Endothelial cell (in vitro differentiated cells): ENCODE data around the gene FHOD3. TPM values are rescaled to one million over a fixed set of nuclear protein-coding genes. Genes with fewer than 3 reads are reported as not detected.

Source experiments
- DNase-seq: peaks from one replicate; pipeline ENCODE4 v3.0.0; 2021; ENCODE audit warnings: low spot score
- H3K27ac Mint-ChIP-seq: one replicate; pipeline ENCODE4 v1.8.0; 2021; ENCODE audit warnings: mixed read lengths, inconsistent platforms; ENCODE audit not compliant: unreplicated experiment
- H3K27me3 Mint-ChIP-seq: one replicate; pipeline ENCODE4 v1.8.0; 2021; ENCODE audit warnings: mild to moderate bottlenecking, moderate library complexity, mixed read lengths, inconsistent platforms; ENCODE audit not compliant: unreplicated experiment
- H3K36me3 Mint-ChIP-seq: one replicate; pipeline ENCODE4 v1.8.0; 2021; ENCODE audit warnings: mild to moderate bottlenecking, low read depth, mixed read lengths, inconsistent platforms; ENCODE audit not compliant: unreplicated experiment
- H3K4me1 Mint-ChIP-seq: one replicate; pipeline ENCODE4 v1.8.0; 2021; ENCODE audit warnings: mild to moderate bottlenecking, mixed read lengths, inconsistent platforms; ENCODE audit not compliant: unreplicated experiment
- H3K4me3 Mint-ChIP-seq: one replicate; pipeline ENCODE4 v1.8.0; 2021; ENCODE audit warnings: mild to moderate bottlenecking, mixed read lengths, inconsistent platforms; ENCODE audit not compliant: unreplicated experiment
- H3K9me3 Mint-ChIP-seq: one replicate; pipeline ENCODE4 v1.8.0; 2021; ENCODE audit warnings: mixed read lengths, inconsistent platforms; ENCODE audit not compliant: unreplicated experiment
- CTCF ChIP-seq: fragments of 200-600 bp; sonication (generic); IDR thresholded peaks from one replicate; pipeline ENCODE4 v1.5.0; 2021; ENCODE audit warnings: antibody characterized with exemption; ENCODE audit not compliant: unreplicated experiment
- total RNA-seq: library from RNA; stranded (reverse); fragmentation: NEBNext Ultra II Directional; extraction: Animal tissue kit (Norgen Biotek cat#: 25700); gene quantifications from one replicate; pipeline ENCODE4 v1.2.1, GENCODE V29; 2021; ENCODE audit not compliant: unreplicated experiment

Gene FHOD3
- total RNA-seq, 1 donor from 2014 or later = 0.67 TPM

GRCh38 chr18:36294031-36294430, 3.5 kb upstream of the FHOD3 start:
- H3K36me3 Mint-ChIP-seq = no peaks in the 10 kb centered on the region
- H3K9me3 Mint-ChIP-seq = no peaks in the 10 kb centered on the region
- H3K27me3 Mint-ChIP-seq = peaks cover 4% of the 10 kb centered on the region
- no peak overlapping the region for H3K4me3 Mint-ChIP-seq
- H3K4me1 Mint-ChIP-seq = no peaks in the 10 kb centered on the region
- TF ChIP-seq CTCF = no peak
- H3K27ac Mint-ChIP-seq = no peak overlapping the region
- DNase-seq = no peak

- no peak overlapping the region for H3K27ac Mint-ChIP-seq
- no peak overlapping the region for H3K4me3 Mint-ChIP-seq
- no peaks in the 10 kb centered on the region for H3K9me3 Mint-ChIP-seq
- H3K4me1 Mint-ChIP-seq = no peaks in the 10 kb centered on the region
- no peaks in the 10 kb centered on the region for H3K36me3 Mint-ChIP-seq
- DNase-seq = no peak
- peaks cover 5% of the 10 kb centered on the region for H3K27me3 Mint-ChIP-seq
- no peak for TF ChIP-seq CTCF
Observed at GRCh38 chr18:36295214-36295613, 2.3 kb upstream of the FHOD3 start.

GRCh38 chr18:36295880-36296301, 1.6 kb upstream of the FHOD3 start:
- no peak for DNase-seq
- no peak for TF ChIP-seq CTCF
- Mint-ChIP-seq H3K4me1 (no peaks in the 10 kb centered on the region), H3K27ac (no peak overlapping the region), H3K4me3 (no peak overlapping the region), H3K36me3 (no peaks in the 10 kb centered on the region), H3K27me3 (peaks cover 5% of the 10 kb centered on the region), H3K9me3 (no peaks in the 10 kb centered on the region)

GRCh38 chr18:36296650-36297416, 680 bp upstream of the FHOD3 start:
- H3K27ac Mint-ChIP-seq = no peak overlapping the region
- no peaks in the 10 kb centered on the region for H3K4me1 Mint-ChIP-seq
- H3K27me3 Mint-ChIP-seq = peaks cover 5% of the 10 kb centered on the region
- H3K36me3 Mint-ChIP-seq = no peaks in the 10 kb centered on the region
- no peaks in the 10 kb centered on the region for H3K9me3 Mint-ChIP-seq
- no peak overlapping the region for H3K4me3 Mint-ChIP-seq
- DNase-seq = peak; percentile 82
- TF ChIP-seq CTCF = peak; percentile 32

GRCh38 chr18:36298126-36298741, 721 bp downstream of the FHOD3 start:
- DNase-seq = peak; percentile 16
- Mint-ChIP-seq H3K36me3 (no peaks in the 10 kb centered on the region), H3K27ac (no peak overlapping the region), H3K4me3 (no peak overlapping the region), H3K27me3 (peaks cover 5% of the 10 kb centered on the region), H3K9me3 (no peaks in the 10 kb centered on the region), H3K4me1 (no peaks in the 10 kb centered on the region)
- TF ChIP-seq CTCF = no peak
